Measurements from ENCODE around the gene TMED9. TPM values are rescaled to one million over a fixed set of nuclear protein-coding genes. Genes with fewer than 3 reads are reported as not detected.

TMED9 gene
- 280 to 284 TPM (median 281 TPM) in 5 replicates for total RNA-seq (2022; extraction: Qiagen RNA extraction)

DNA sequence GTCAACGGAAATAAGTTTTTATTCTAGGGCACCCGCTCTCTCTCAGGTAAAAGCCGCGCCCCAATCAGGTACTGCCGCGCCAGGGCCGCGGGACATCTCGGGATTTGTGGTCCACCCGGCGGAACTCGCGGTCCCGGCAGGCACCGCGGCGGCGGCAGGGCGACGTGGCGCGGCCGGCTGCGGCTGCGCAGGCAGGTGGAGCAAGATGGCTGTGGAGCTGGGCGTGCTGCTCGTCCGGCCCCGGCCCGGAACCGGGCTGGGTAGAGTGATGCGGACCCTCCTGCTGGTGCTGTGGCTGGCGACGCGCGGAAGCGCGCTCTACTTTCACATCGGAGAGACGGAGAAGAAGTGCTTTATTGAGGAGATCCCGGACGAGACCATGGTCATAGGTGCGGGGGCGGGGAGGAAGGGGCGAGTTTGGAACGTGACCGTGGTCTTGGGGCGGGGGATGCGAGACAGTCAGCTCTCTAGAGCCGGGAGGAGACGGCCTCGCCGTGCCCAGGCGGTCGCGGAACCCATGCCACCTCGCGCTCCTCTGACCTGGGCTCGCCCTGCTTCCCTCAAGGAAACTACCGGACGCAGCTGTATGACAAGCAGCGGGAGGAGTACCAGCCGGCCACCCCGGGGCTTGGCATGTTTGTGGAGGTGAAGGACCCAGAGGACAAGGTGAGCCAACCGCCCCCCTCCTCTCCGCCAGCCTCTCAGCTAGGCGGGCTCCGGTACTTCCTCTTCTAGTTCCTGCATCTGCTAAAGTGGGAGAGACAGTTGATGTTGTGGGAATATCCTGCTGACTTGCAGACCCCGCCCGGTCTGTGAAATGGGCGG, at the start of gene TMED9:
TMED9 (plus strand) TSS at position 194 of the 825 bp plus-strand sequence; CDS start at position 206, 12 bp downstream.

GRCh38 chr5:177554474-177555111, 37.4 kb upstream of the TMED9 start, which contains the start of gene FAM193B:
TSS of gene FAM193B (minus strand) at chr5:177554563. CDS start at chr5:177554458, 105 bp downstream.

GRCh38 chr5:177599731-177600507, 7.9 kb downstream of the TMED9 start, which contains the start of gene B4GALT7:
TSS of gene B4GALT7 (plus strand) at chr5:177600132. CDS start at chr5:177600211, 79 bp downstream.

Other genes starting within 250 kb of the TMED9 start
- 194 to 226 TPM (median 194 TPM) in 5 replicates for gene LMAN2, start 240.5 kb upstream of the TMED9 start, total RNA-seq (2022; extraction: Qiagen RNA extraction)
- 3.9 to 8.2 TPM (median 6.4 TPM) in 5 replicates for gene RGS14, start 234.3 kb upstream of the TMED9 start, total RNA-seq (2022; extraction: Qiagen RNA extraction)
- 0.02 TPM in 1 of 5 replicates, not detected in the others for gene SLC34A1, start 207.8 kb upstream of the TMED9 start, total RNA-seq (2022; extraction: Qiagen RNA extraction)
- gene PFN3, start 191.5 kb upstream of the TMED9 start, total RNA-seq (2022; extraction: Qiagen RNA extraction) = not detected in 5 replicates
- 14.7 to 28.1 TPM (median 25.9 TPM) in 5 replicates for gene F12, start 182.6 kb upstream of the TMED9 start, total RNA-seq (2022; extraction: Qiagen RNA extraction)
- 17.5 to 29.2 TPM (median 26.9 TPM) in 5 replicates for gene GRK6, start 165.5 kb upstream of the TMED9 start, total RNA-seq (2022; extraction: Qiagen RNA extraction)
- gene PRR7, start 145.4 kb upstream of the TMED9 start, total RNA-seq (2022; extraction: Qiagen RNA extraction) = 13.2 to 40.2 TPM (median 35.2 TPM) in 5 replicates
- 55.6 to 82.0 TPM (median 74.1 TPM) in 5 replicates for gene DBN1, start 118.6 kb upstream of the TMED9 start, total RNA-seq (2022; extraction: Qiagen RNA extraction)
- 81.9 to 105 TPM (median 96.8 TPM) in 5 replicates for gene PDLIM7, start 94.6 kb upstream of the TMED9 start, total RNA-seq (2022; extraction: Qiagen RNA extraction)
- gene DOK3, start 82.4 kb upstream of the TMED9 start, total RNA-seq (2022; extraction: Qiagen RNA extraction) = 2.4 to 5.6 TPM (median 4.2 TPM) in 5 replicates
- gene DDX41, start 75.2 kb upstream of the TMED9 start, total RNA-seq (2022; extraction: Qiagen RNA extraction) = 105 to 147 TPM (median 111 TPM) in 5 replicates
- 24.3 to 36.0 TPM (median 33.0 TPM) in 5 replicates for gene FAM193B, start 37.6 kb upstream of the TMED9 start, total RNA-seq (2022; extraction: Qiagen RNA extraction)
- gene B4GALT7, start 7.9 kb downstream of the TMED9 start, total RNA-seq (2022; extraction: Qiagen RNA extraction) = 18.7 to 31.8 TPM (median 29.2 TPM) in 5 replicates
- gene FAM153A, start 190.7 kb downstream of the TMED9 start, total RNA-seq (2022; extraction: Qiagen RNA extraction) = not detected in 5 replicates